ENCODE results near the gene FDX2. TPM values are rescaled to one million over a fixed set of nuclear protein-coding genes. Genes with fewer than 3 reads are reported as not detected.

FDX2 gene
- total RNA-seq, 4 donors from 2014 or later, result 9.1 to 32.0 (median 21.9) TPM

- ATAC-seq, result peak in 1 of 2 donors; percentile 41
- Histone ChIP-seq H3K27me3 (peaks cover 53 to 55% (median 55%) of the 10 kb centered on the region in 3 donors), H3K4me3 (peak within 1 kb of the TSS in 2 of 4 donors; percentile 22 to 27), H3K27ac (peak within 1 kb of the TSS in 1 of 4 donors; percentile 33), H3K36me3 (peaks cover 0 to 18% of the 10 kb centered on the region in 2 donors), H3K9me3 (no peaks in the 10 kb centered on the region), H3K4me1 (peaks cover 28 to 37% of the 10 kb centered on the region in 2 donors)
- TF ChIP-seq POLR2A (IDR thresholded peaks at IDR 0.05), result no peak
- no peak for TF ChIP-seq CTCF (IDR thresholded peaks at IDR 0.05 in 4 of 5, conservative IDR thresholded peaks at IDR 0.05 in 1 of 5)
- in situ Hi-C loops (cut with MboI; ENCODE audit: low sequenced_read_pairs in 4 of 4) (no loop called here), intact Hi-C loops (cut with DNase I; ENCODE audit: low total_unique reads) (no loop called here)
- no peak for DNase-seq
Measured at GRCh38 chr19:10286803-10287737, 28.7 kb downstream of the FDX2 start, which contains the start of gene ICAM4. TSS of gene ICAM4 (plus strand) at chr19:10286955. CDS start at chr19:10287013, 58 bp downstream.

- no peak overlapping the region for H3K27ac ChIP-seq
- intact Hi-C loops (cut with DNase I; ENCODE audit: low total_unique reads) (no loop called here), in situ Hi-C loops (cut with MboI; ENCODE audit: low sequenced_read_pairs in 4 of 4) (no loop called here)
- peaks cover 0 to 18% of the 10 kb centered on the region in 2 donors for H3K36me3 ChIP-seq
- peaks cover 14 to 21% of the 10 kb centered on the region in 2 donors for H3K4me1 ChIP-seq
- no peaks in the 10 kb centered on the region for H3K9me3 ChIP-seq
- peaks cover 36 to 38% (median 38%) of the 10 kb centered on the region in 3 donors for H3K27me3 ChIP-seq
- DNase-seq (no peak), ATAC-seq (no peak)
- H3K4me3 ChIP-seq, result no peak overlapping the region
- TF ChIP-seq CTCF (IDR thresholded peaks at IDR 0.05 in 4 of 5, conservative IDR thresholded peaks at IDR 0.05 in 1 of 5), result no peak
- no peak for TF ChIP-seq POLR2A (IDR thresholded peaks at IDR 0.05)
Measured at GRCh38 chr19:10285393-10285792, 30.4 kb downstream of the FDX2 start.

GRCh38 chr19:10284960-10285278, 30.9 kb downstream of the FDX2 start:
- intact Hi-C loops (cut with DNase I; ENCODE audit: low total_unique reads), result no loop called here
- H3K9me3 ChIP-seq, result no peaks in the 10 kb centered on the region
- TF ChIP-seq CTCF (IDR thresholded peaks at IDR 0.05 in 4 of 5, conservative IDR thresholded peaks at IDR 0.05 in 1 of 5), result no peak
- no peak for TF ChIP-seq POLR2A (IDR thresholded peaks at IDR 0.05)
- no peak overlapping the region for H3K4me3 ChIP-seq
- ATAC-seq (no peak), DNase-seq (no peak)
- no peak overlapping the region for H3K27ac ChIP-seq
- H3K27me3 ChIP-seq, result peaks cover 33 to 34% (median 33%) of the 10 kb centered on the region in 3 donors
- peaks cover 12 to 16% of the 10 kb centered on the region in 2 donors for H3K4me1 ChIP-seq
- in situ Hi-C loops (cut with MboI; ENCODE audit: low sequenced_read_pairs in 4 of 4), result no loop called here
- peaks cover 0 to 18% of the 10 kb centered on the region in 2 donors for H3K36me3 ChIP-seq

- ATAC-seq, result no peak
- no peak for DNase-seq
- in situ Hi-C loops (cut with MboI; ENCODE audit: low sequenced_read_pairs in 4 of 4) (no loop called here), intact Hi-C loops (cut with DNase I; ENCODE audit: low total_unique reads) (no loop called here)
- peaks cover 0 to 18% of the 10 kb centered on the region in 2 donors for H3K36me3 ChIP-seq
- no peak overlapping the region for H3K4me3 ChIP-seq
- no peak overlapping the region for H3K27ac ChIP-seq
- TF ChIP-seq POLR2A (IDR thresholded peaks at IDR 0.05), result no peak
- TF ChIP-seq CTCF (IDR thresholded peaks at IDR 0.05 in 4 of 5, conservative IDR thresholded peaks at IDR 0.05 in 1 of 5), result no peak
- peaks cover 27 to 28% (median 27%) of the 10 kb centered on the region in 3 donors for H3K27me3 ChIP-seq
- peaks cover 9 to 10% of the 10 kb centered on the region in 2 donors for H3K4me1 ChIP-seq
- H3K9me3 ChIP-seq, result no peaks in the 10 kb centered on the region
Measured at GRCh38 chr19:10284065-10284959, 31.5 kb downstream of the FDX2 start.

Measured in gastrocnemius medialis (tissue), 4 donors.